ENCODE measurements around the gene MRPL9. TPM values are rescaled to one million over a fixed set of nuclear protein-coding genes. Genes with fewer than 3 reads are reported as not detected.

Gene MRPL9
- total RNA-seq, 2 experiments from 2014 or later, result 161 to 169 TPM

GRCh38 chr1:151716405-151716762 lies 46.9 kb downstream of the MRPL9 start:
- ChIA-PET POLR2A (no interaction called here), CTCF (interaction anchor here (1.0 kb wide), 1 partner anchor 31 kb away, joined by 3 read pairs; no protein-coding TSS in a partner anchor)

DNA sequence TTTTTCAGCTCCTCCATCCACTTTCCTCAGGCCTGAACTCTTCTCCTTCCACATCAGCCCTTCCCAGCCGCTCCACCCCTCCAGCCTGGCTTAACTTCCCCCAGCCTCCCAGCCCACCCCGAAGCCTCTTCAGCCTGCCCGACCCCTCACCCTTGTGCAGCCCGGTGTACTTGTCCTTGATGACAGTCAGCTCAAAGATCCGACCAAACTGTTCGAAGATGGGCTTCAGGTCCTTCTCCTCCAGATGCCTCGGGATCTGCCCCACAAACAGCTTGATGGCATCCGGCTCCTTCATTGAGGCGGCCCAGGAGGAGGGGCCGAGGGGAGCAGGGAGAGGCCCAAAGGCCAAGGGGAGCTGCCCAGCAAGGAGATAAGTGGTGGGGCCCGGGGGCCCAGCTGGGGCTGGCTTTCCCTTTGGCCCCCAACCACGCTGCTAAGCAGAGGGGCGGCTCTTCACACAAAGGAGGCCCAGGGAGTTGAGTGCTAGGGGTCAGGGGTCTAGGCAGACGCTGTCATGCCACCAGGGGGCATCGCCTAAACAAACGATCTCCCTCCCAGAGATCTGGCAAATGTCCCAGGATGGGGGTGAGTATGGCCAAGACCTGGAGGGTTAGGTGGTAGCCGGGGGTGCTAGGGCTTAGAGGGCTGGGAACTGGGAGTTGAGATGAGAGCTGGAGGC lies 47.4 kb downstream of the MRPL9 start:
- ChIA-PET CTCF (interaction anchor here (1.0 to 1.2 kb wide), 2 partner anchors 31 to 120 kb away, joined by 3 to 4 read pairs; no protein-coding TSS in a partner anchor), POLR2A (no interaction called here)

- POLR2A ChIA-PET, result no interaction called here
- CTCF ChIA-PET, result interaction anchor here (1.0 to 1.2 kb wide), 2 partner anchors 30 to 121 kb away, joined by 3 to 4 read pairs; no protein-coding TSS in a partner anchor
These were observed 48.2 kb downstream of the MRPL9 start for GRCh38 chr1:151714820-151715725.

- ChIA-PET CTCF (interaction anchor here (0.6 kb wide), 1 partner anchor 216 kb away, joined by 3 read pairs; no protein-coding TSS in a partner anchor), POLR2A (no interaction called here)
These were observed 49.4 kb downstream of the MRPL9 start for GRCh38 chr1:151713874-151714273.

DNA sequence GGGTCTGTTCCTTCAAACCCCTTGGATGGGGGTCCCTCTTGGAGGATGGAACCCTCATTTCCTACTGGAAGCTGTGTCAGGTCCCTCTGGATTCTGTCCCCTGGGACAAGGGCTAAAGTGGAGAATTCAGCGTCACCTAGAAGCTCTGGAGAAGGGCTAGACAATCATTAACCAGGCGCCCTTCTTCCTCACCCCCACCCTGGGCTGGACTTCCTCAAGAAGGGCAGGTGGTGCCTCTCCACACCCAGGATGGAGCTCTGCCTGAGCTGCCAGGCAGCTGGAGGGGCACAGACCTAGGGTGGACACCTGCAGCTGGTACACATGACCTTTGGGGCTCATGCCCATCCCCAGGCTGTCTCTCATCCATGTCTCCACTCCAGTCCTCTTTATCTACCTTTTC lies 50.3 kb downstream of the MRPL9 start:
- ChIA-PET CTCF (no interaction called here), POLR2A (no interaction called here)

DNA sequence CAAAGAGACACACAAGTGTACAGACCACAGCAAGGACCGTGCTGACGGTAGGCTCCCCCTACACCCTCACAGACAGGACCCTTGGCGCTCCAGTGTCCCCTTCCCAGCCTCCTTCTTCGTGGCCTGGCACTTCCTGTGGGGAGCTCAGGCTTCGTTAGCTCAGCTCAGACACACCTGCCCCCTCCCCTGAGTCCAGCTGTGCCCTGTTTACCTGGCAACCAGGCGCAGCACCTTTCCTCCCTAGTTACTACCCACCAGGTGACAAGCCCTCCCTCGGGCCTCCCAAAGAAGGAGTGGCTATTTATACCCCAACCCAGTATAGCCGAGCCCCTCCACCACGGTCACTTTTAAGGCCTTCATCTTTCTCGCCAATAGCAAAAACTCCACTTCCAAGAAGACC lies 51.3 kb downstream of the MRPL9 start:
- CTCF ChIA-PET, result no interaction called here
- POLR2A ChIA-PET, result interaction anchor here (0.5 kb wide), 1 partner anchor 47 kb away, joined by 4 read pairs; no protein-coding TSS in a partner anchor

- ChIA-PET POLR2A (no interaction called here), CTCF (no interaction called here)
These were observed 52.1 kb downstream of the MRPL9 start for GRCh38 chr1:151711044-151711800.

DNA sequence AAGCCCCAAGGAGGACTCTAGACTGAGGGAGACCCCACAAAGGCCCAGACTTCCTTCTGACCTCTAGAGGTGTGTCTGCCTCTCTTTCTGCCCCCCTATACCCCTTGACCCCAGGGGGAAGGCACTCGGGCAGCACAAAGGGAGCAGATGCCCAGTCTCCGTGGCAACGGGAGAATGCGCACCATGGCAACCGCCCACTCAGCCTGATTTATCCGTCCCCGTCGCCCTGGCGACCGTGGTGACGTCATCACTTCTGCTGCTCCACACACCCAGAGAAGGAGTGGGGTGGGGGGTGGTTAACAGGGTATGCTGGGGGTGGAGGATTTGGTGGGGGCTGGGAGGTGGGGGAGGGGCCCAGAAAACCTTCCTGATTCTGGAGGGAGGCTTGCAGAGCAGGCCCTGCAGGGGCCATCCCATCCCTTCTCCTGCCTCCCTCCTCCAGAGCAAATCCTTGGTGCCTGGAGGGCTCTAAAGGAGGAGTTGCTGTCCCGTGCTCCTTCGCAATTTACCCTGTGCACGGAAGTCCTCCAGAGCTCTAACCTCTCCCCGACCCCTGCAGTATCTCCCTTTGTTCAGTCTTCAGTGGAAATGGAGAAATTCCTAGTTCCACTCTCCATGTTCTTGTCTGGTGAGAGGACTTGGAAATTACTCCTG lies 53.0 kb downstream of the MRPL9 start:
- ChIA-PET CTCF (no interaction called here), POLR2A (no interaction called here)

Other genes with a start within 250 kb of the MRPL9 start
- 1 to 10 TPM; 2.3 to 2.7 TPM for gene TUFT1, start 223.2 kb downstream of the MRPL9 start, total RNA-seq
- gene SNX27, start 151.4 kb downstream of the MRPL9 start, total RNA-seq, result 10 to 100 TPM; 33.1 to 33.8 TPM
- not detected for gene CELF3, start 46.7 kb downstream of the MRPL9 start, total RNA-seq
- gene RIIAD1, start 42.0 kb downstream of the MRPL9 start, total RNA-seq, result not detected
- gene TDRKH, start 27.0 kb upstream of the MRPL9 start, total RNA-seq, result 10 to 100 TPM; 12.7 to 13.1 TPM
- under 1 TPM; 0.08 to 0.13 TPM for gene LINGO4, start 41.9 kb upstream of the MRPL9 start, total RNA-seq
- gene RORC, start 68.3 kb upstream of the MRPL9 start, total RNA-seq, result 1 to 10 TPM in 1 of 2 experiments, under 1 TPM in 1; 0.90 to 1.3 TPM
- gene C2CD4D, start 76.3 kb upstream of the MRPL9 start, total RNA-seq, result 1 to 10 TPM; 1.5 to 1.7 TPM
- not detected for gene THEM5, start 90.2 kb upstream of the MRPL9 start, total RNA-seq
- 10 to 100 TPM; 28.7 to 31.8 TPM for gene THEM4, start 146.0 kb upstream of the MRPL9 start, total RNA-seq
- 100 to 1,000 TPM; 285 to 288 TPM for gene S100A10, start 230.4 kb upstream of the MRPL9 start, total RNA-seq